Activated T-cell treated with anti-CD3 and anti-CD28 coated beads, Interleukin-2, amount 50 U/mL, for 72 hours (primary cell): ENCODE results near the gene SYNE4. TPM values are rescaled to one million over a fixed set of nuclear protein-coding genes. Genes with fewer than 3 reads are reported as not detected.

Experiments
- ATAC-seq, 2 donors: fragments of 150-1000 bp; cut with Tn5 transposase; replicated peaks in 1 of 2; 2 replicates each; pipeline ENCODE4 v1.10.0; 2021; ENCODE audit warnings: moderate library complexity in 2 of 2, mild to moderate bottlenecking in 1 of 2
- DNase-seq, 2 donors: peaks; one replicate each; pipeline ENCODE4 v3.0.0; 2021 to 2022; ENCODE audit warnings: mixed read lengths in 1 of 2
- H3K27ac Mint-ChIP-seq: one replicate; pipeline ENCODE4 v1.8.0; 2022; ENCODE audit warnings: mild to moderate bottlenecking, moderate library complexity, mixed read lengths
- H3K27me3 Mint-ChIP-seq: one replicate; pipeline ENCODE4 v1.8.0; 2022; ENCODE audit warnings: low read depth, mixed read lengths
- H3K36me3 Mint-ChIP-seq, 2 donors: one replicate each; pipeline ENCODE4 v1.8.0; 2022; ENCODE audit warnings: mixed read lengths in 2 of 2, mild to moderate bottlenecking in 1 of 2; ENCODE audit not compliant: insufficient read depth in 2 of 2
- H3K4me1 Mint-ChIP-seq: one replicate; pipeline ENCODE4 v1.8.0; 2022; ENCODE audit warnings: low read depth, mixed read lengths
- H3K4me3 Mint-ChIP-seq, 2 donors: one replicate each; pipeline ENCODE4 v1.8.0; 2022; ENCODE audit warnings: mild to moderate bottlenecking in 2 of 2, mixed read lengths in 2 of 2, moderate library complexity in 2 of 2
- H3K9me3 Mint-ChIP-seq, 2 donors: one replicate each; pipeline ENCODE4 v1.8.0; 2022; ENCODE audit warnings: mixed read lengths in 2 of 2
- total RNA-seq, 2 donors: library from RNA; stranded (reverse); gene quantifications; one replicate each; pipeline ENCODE4 v1.2.3, GENCODE V29; 2022

The SYNE4 gene
- total RNA-seq, 2 donors from 2014 or later: 3.3 to 4.8 TPM

- H3K27me3 Mint-ChIP-seq: no peaks in the 10 kb centered on the region
- DNase-seq (peak; percentile 43 to 50), ATAC-seq (peak; percentile 40 to 64)
- no peak within 1 kb of the TSS for H3K27ac Mint-ChIP-seq
- H3K36me3 Mint-ChIP-seq: peaks cover 4 to 7% of the 10 kb centered on the region in 2 donors
- no peaks in the 10 kb centered on the region for H3K9me3 Mint-ChIP-seq
- peak within 1 kb of the TSS; percentile 61 to 68 for H3K4me3 Mint-ChIP-seq
- peaks cover 30% of the 10 kb centered on the region for H3K4me1 Mint-ChIP-seq
Observed at GRCh38 chr19:36032251-36033104, 23.9 kb upstream of the SYNE4 start, which contains the start of gene CLIP3. TSS of gene CLIP3 (minus strand) at chr19:36032873. CDS start at chr19:36032357, 516 bp downstream.

GRCh38 chr19:36031308-36031707 lies 22.7 kb upstream of the SYNE4 start:
- no peaks in the 10 kb centered on the region for H3K27me3 Mint-ChIP-seq
- no peak overlapping the region for H3K4me3 Mint-ChIP-seq
- no peak overlapping the region for H3K27ac Mint-ChIP-seq
- no peaks in the 10 kb centered on the region for H3K9me3 Mint-ChIP-seq
- peaks cover 21% of the 10 kb centered on the region for H3K4me1 Mint-ChIP-seq
- no peak for ATAC-seq
- H3K36me3 Mint-ChIP-seq: peaks cover 4 to 7% of the 10 kb centered on the region in 2 donors
- no peak for DNase-seq

DNA sequence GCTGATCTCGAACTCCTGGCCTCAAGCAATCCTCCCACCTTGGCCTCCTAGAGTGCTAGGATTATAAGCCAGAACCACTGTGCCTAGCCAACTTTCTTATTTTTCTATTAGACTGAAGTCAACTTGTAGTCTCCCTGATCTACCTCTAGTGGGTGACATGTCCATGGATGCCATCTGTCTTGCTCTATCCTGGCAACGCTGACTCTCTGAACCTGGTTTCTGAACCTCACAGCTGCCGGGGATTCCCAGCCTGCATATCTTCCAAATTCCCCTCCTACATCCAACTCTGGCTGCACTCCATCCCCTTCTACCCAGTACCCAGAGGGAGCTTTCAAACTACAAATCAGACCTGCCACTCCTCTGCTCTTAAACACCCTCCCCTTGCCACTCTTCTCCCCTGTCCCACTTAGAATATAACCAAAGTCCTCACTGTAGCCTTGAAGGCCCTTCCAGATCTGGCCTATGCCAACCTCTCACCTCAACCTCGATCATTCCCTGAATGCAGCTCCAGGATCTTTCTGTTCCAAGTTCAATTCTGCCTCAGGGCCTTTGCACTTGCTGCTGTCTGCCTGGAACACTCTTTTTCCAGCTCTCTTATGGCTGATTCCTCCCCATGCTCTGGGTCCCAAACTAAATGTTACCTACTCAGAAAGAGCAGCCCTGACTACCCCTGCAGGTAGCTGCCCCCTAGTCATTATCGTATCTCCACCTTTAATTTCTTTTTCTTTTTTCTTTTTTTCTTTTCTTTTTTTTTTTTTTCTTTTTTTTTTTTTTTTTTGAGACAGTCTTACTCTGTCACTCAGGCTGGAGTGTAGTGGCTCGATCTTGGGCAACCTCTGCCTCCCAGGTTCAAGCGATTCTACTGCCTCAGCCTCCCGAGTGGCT lies 21.9 kb upstream of the SYNE4 start:
- no peaks in the 10 kb centered on the region for H3K9me3 Mint-ChIP-seq
- H3K4me1 Mint-ChIP-seq: peaks cover 15% of the 10 kb centered on the region
- peaks cover 4% of the 10 kb centered on the region in 2 donors for H3K36me3 Mint-ChIP-seq
- DNase-seq (no peak), ATAC-seq (no peak)
- no peak overlapping the region for H3K4me3 Mint-ChIP-seq
- no peak overlapping the region for H3K27ac Mint-ChIP-seq
- no peaks in the 10 kb centered on the region for H3K27me3 Mint-ChIP-seq

GRCh38 chr19:36028313-36029041 lies 19.9 kb upstream of the SYNE4 start:
- Mint-ChIP-seq H3K36me3 (peaks cover 0 to 2% of the 10 kb centered on the region in 2 donors), H3K27ac (no peak overlapping the region), H3K4me3 (no peak overlapping the region), H3K9me3 (no peaks in the 10 kb centered on the region), H3K4me1 (peaks cover 5% of the 10 kb centered on the region), H3K27me3 (no peaks in the 10 kb centered on the region)
- DNase-seq (no peak), ATAC-seq (no peak)

DNA sequence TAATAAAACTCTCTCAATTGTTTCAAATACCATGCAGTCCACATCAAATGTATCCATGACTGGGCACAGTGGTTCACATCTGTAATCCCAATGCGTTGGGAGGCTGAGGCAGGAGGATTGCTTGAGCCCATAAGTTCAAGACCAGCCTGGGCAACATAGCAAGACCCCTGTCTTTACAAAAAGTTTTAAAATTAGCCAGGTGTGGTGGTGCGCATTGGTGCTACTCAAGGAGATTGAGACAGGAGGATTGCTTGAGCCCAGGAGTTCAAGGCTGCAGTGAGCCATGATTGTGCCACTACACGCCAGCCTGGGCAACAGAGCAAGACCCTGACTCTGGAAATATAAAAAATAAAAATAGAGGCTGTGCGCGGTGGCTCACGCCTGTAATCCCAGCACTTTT lies 19.1 kb upstream of the SYNE4 start:
- Mint-ChIP-seq H3K36me3 (peaks cover 2% of the 10 kb centered on the region in 2 donors), H3K4me3 (no peak overlapping the region), H3K4me1 (peaks cover 5% of the 10 kb centered on the region), H3K9me3 (no peaks in the 10 kb centered on the region), H3K27ac (no peak overlapping the region), H3K27me3 (no peaks in the 10 kb centered on the region)
- DNase-seq (no peak), ATAC-seq (no peak)

DNA sequence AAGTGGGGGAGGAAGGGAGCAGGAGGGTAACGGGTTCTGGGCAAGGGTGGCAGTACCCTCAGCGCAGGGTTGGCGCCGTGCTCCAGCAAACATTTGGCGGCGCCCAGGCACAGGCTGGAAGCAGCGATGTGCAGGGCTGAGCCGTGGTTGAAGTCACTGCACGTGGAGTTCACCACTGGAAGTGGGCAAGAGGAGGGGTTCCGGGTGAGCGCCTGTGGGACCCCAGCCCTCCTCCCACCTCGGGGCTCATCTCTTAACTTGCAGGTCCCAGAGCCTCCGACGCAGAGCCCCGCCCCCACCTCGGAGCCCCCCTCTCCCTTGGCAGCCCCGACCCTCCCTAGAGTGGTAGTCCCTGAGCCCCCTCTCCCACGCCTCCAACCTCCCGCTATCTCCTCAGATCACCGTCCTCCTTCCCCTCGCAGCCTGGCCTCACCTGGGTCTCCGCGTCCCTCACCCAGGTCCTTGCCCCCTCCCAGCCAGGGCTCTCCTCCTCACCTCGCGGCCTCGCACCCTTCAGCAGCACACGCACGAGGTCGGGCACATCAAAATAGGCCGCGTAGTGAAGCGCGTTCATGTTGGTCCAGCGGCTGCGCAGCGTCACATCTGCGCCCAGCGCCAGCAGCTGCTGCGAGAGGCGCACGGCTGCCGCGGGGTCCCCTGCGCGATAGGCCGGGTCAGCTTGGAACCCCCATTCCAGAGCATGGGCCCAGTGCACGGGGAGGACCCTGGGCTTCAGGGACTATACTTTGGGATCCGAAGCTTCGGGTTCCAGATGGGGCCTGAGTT lies 17.7 kb upstream of the SYNE4 start:
- peaks cover 2 to 3% of the 10 kb centered on the region in 2 donors for H3K36me3 Mint-ChIP-seq
- no peak overlapping the region for H3K27ac Mint-ChIP-seq
- no peak for DNase-seq
- no peaks in the 10 kb centered on the region for H3K9me3 Mint-ChIP-seq
- H3K27me3 Mint-ChIP-seq: no peaks in the 10 kb centered on the region
- ATAC-seq: no peak
- no peak overlapping the region for H3K4me3 Mint-ChIP-seq
- no peaks in the 10 kb centered on the region for H3K4me1 Mint-ChIP-seq

DNA sequence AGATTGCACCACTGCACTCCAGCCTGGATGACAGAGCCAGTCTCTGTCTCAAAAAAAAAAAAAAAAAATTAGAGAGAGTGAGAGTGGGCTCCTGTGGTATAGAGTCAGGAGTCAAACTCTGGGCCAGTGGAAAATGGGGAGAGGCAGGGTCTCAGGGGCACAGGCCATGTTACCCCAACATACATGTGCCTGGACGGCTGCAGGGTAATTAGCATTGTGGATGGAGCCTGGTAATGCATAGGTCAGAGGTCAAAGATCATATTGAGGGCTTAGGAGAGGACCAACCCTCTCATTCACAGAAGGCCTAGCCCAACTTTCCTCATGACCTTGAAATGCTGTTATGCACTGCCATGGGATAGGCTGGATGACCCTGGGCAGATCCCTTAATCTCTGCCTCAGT lies 16.9 kb upstream of the SYNE4 start:
- H3K27ac Mint-ChIP-seq: no peak overlapping the region
- H3K4me3 Mint-ChIP-seq: no peak overlapping the region
- no peak for DNase-seq
- H3K4me1 Mint-ChIP-seq: no peaks in the 10 kb centered on the region
- no peaks in the 10 kb centered on the region for H3K27me3 Mint-ChIP-seq
- no peak for ATAC-seq
- peaks cover 1 to 3% of the 10 kb centered on the region in 2 donors for H3K36me3 Mint-ChIP-seq
- H3K9me3 Mint-ChIP-seq: no peaks in the 10 kb centered on the region

DNA sequence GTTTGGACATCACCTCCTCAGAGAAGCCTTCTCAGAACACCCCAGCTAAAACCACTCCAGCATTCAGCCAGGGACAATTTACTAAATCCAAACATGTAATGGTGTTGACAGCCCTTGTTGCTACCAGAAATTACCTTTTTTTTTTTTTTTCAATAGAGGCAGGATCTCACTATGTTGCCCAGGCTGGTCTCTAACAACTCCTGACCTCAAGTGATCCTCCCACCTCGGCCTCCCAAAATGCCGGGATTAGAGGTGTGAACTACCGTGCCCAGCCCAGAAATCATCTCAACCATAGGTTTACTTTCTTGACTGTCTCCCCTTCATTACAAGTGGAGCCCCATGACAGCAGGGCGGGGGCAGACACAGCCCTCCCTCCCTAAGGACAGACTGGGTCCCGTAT lies 14.8 kb upstream of the SYNE4 start:
- DNase-seq: no peak
- H3K9me3 Mint-ChIP-seq: no peaks in the 10 kb centered on the region
- H3K27ac Mint-ChIP-seq: no peak overlapping the region
- no peak for ATAC-seq
- H3K36me3 Mint-ChIP-seq: peaks cover 0 to 3% of the 10 kb centered on the region in 2 donors
- no peak overlapping the region for H3K4me3 Mint-ChIP-seq
- no peaks in the 10 kb centered on the region for H3K4me1 Mint-ChIP-seq
- H3K27me3 Mint-ChIP-seq: no peaks in the 10 kb centered on the region

GRCh38 chr19:36019061-36019670 lies 10.6 kb upstream of the SYNE4 start:
- no peaks in the 10 kb centered on the region for H3K9me3 Mint-ChIP-seq
- no peaks in the 10 kb centered on the region for H3K27me3 Mint-ChIP-seq
- no peak overlapping the region for H3K4me3 Mint-ChIP-seq
- H3K27ac Mint-ChIP-seq: no peak overlapping the region
- H3K36me3 Mint-ChIP-seq: peaks cover 3 to 6% of the 10 kb centered on the region in 2 donors
- peaks cover 18% of the 10 kb centered on the region for H3K4me1 Mint-ChIP-seq
- DNase-seq: no peak
- ATAC-seq: no peak

- Mint-ChIP-seq H3K36me3 (peaks cover 4 to 6% of the 10 kb centered on the region in 2 donors), H3K4me1 (peaks cover 46% of the 10 kb centered on the region), H3K4me3 (peak within 1 kb of the TSS; percentile 95 to 99), H3K9me3 (no peaks in the 10 kb centered on the region), H3K27me3 (no peaks in the 10 kb centered on the region), H3K27ac (peak within 1 kb of the TSS; percentile 95)
- ATAC-seq (peak; percentile 97 to 98), DNase-seq (peak; percentile 100)
Observed at GRCh38 chr19:36014012-36014924, 5.7 kb upstream of the SYNE4 start, which contains the start of gene ALKBH6. TSS of gene ALKBH6 (minus strand) at chr19:36014213. CDS start at chr19:36013397, 816 bp downstream.
